NCI-H146 (cell line): ENCODE data around the gene GGACT.
"Not testable (repeated sequence)": the region's sequence is repeated elsewhere in the genome, so short reads cannot be mapped to it uniquely, and the experiment has no call there.

Experiments
- DNase-seq: peaks from one replicate; lab custom pipeline; 2025; lab: John Stamatoyannopoulos, UW

GGACT gene

DNA sequence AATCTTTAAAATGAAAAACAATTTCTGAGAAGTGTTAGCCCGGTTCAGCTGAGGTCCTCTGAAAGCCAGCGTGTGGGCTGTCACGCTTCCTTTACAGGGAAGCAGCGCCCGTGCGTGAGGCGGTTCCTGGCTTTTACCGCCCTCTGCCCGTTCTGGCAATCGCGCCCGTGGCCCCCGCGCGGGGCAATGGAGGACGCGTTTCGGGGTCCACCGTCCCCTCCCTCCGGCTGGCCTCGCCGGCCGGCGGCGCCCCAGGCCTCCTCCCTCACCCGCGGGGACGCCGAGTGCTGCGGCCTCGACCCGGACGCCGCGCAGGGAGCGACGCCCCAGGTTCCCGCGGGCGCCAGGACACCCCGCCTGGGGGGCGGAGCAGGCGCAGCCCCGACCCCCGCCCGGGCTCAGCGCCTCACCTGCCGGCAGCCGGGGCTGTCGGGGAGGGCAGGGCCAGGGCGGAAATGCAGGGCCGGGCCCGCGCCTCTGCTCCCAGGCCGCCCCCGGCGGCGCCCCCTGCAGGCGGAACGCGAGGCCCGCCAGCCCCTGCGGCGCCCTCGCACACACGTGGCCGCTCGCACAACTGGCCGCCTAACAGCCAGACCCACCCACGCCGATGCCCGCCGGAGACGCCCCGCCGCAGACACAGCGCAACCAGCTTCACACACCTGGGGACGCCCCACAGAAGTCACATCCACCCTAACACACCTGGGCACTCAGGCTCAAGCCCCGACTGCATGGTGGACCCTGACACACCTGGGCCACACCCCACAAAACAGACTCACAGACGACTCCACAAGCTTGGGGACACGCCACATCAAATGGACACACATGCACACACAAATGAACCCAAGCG, at the start of gene GGACT:
Gene GGACT (minus strand): TSS at position 459 of the 847 bp plus-strand sequence. CDS start 56,198 bp downstream, outside the sequence.
- DNase-seq, result peak; percentile 95

- DNase-seq, result no peak
These were observed 49.2 kb upstream of the GGACT start for GRCh38 chr13:100637796-100638195.

DNA sequence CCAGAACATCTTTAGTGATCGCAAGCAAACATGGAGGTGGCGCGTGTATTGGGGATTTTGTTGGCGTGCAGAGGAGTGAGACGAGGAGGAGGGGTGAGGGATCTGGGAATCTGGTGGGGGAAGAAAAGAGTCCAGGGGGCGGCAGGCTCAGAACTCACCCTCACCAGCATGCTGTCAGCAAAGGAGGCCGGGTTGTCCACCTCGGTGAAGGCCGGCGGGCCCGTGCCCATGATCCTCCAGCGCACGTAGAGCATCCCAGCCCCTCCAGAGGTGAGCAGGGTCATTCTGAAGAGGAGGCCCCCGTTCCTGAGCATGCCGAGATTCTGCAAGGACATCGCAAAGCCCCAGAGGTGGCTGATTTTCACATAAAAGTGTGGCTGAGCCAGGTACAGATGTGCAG, 48.8 kb upstream of the GGACT start:
- no peak for DNase-seq

- DNase-seq, result peak; percentile 71
These were observed 47.9 kb upstream of the GGACT start for GRCh38 chr13:100636441-100636840.

DNA sequence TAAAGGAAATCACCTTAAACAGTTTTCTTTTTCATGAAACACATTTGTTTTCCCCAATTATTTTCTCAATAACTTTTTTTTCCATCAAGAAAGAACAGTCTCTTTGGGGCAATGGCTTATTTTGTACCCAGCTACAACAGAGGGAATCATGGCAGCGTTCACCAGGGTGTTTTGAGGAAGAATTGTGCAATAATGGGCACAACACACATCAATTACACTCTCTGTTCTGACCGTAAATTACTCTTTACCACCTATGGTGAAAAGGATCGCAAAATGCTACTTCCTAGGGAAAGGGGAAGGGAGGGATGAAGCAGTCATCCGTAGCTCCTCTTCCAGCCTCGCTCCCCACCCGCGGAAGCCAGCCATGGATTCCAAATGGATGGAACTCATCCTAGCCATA, 47.4 kb upstream of the GGACT start:
- no peak for DNase-seq

DNA sequence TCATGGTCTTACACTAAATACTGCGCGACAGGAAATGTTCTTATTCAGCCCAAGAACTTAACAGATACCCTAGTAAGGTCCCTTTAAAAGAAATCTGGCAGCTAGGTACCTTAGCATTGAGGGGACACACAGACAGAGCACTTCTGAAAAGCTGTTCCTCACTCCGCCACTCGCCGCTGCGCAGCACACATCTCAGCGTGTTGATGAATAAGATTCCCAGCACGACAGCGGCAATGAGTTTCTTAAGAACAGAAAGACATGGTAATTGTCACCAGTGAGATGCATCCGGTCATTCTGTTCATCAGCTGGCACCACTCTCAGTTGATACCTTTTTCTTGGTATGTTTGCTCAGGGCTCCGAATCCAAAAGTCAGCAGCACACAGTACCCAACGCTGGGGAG, 46.1 kb upstream of the GGACT start:
- no peak for DNase-seq

DNA sequence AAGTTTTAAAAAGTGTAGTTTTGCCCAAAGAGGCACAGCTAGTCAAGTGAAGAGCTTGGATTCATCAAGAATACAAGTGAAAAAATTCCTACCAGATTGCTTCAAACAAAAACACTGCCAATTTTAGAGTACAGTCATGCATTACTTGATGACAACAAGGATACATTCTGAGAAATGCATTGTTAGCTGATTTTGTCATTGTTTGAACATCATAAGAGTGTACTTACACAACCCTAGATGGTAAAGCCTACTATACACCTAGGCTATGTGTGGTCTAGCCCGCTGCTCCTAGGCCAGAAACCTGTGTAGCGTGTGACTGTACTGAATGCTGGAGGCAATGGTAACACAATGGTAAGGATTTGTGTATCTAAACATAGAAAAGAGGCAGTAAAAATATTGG, 44.9 kb upstream of the GGACT start:
- DNase-seq, result no peak

GRCh38 chr13:100630555-100630954, 42.0 kb upstream of the GGACT start:
- DNase-seq, result peak; percentile 93

GRCh38 chr13:100627120-100627519, 38.5 kb upstream of the GGACT start:
- DNase-seq, result no peak

DNA sequence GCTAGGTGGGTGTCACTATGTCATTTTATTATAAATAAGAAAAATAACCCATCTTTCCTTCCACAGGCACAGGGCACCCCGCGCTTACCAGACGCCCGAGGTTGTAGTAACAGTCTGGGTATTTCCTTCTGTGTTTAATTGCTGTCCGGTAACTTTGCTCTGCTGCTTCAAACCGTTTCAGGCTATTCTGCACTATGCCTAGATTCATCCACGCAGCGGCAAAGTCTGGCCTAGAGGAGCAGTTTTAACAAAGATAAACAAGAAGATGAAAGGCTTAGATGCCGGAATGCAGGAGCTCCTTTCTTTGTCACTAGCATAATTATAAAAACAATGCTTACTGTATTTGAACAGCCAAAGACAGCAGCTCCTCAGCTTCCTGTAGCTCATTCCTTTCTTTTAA, 36.9 kb upstream of the GGACT start:
- DNase-seq, result no peak

- DNase-seq, result no peak
These were observed 32.2 kb upstream of the GGACT start for GRCh38 chr13:100620792-100621191.

- DNase-seq, result no peak
These were observed 31.4 kb upstream of the GGACT start for GRCh38 chr13:100619940-100620339.

- DNase-seq, result not testable (repeated sequence)
These were observed 30.3 kb upstream of the GGACT start for GRCh38 chr13:100618897-100619296.

GRCh38 chr13:100613031-100613430, 24.4 kb upstream of the GGACT start:
- DNase-seq, result no peak

- DNase-seq, result no peak
These were observed 23.3 kb upstream of the GGACT start for GRCh38 chr13:100611678-100612492.

GRCh38 chr13:100610391-100611347, 22.1 kb upstream of the GGACT start:
- no peak for DNase-seq

DNA sequence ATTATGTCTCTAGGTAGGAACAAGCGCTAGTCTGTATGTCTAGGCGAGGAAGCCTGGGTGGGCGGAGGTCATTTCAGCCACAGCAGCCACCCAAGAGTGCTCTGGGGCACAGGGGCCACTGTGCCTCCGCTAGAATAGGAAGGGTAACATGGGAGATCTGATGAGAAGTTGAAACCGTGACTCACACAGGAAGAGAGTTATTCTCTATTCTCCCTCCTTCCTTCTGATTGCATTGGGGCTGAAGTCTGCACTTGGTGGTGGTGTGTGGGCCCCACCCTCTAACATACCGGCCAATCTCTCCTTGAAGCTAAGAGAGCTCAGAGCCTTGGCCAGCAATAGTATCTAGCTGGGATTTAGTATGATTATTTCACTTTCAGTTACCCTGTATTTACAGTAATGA, 20.3 kb upstream of the GGACT start:
- DNase-seq, result no peak

DNA sequence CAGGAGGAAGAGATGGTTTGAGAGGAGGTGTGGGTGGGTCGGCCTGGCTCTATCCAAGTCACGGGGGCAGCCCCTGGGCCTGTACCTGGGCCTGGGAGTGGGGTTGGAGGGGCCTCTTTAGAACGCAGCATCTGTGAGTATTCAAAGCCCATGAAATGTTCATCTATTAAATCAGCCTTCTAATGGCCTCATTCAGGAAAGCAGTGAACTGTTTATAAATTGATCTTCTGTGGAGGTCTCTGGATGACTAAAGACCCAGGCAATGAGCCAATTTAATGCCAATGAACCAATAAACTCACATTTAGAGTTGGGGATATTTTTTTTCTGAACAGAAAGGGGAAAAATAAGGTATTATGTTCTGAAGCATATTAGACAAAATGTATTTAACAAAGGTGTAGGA, 19.9 kb upstream of the GGACT start:
- no peak for DNase-seq

DNA sequence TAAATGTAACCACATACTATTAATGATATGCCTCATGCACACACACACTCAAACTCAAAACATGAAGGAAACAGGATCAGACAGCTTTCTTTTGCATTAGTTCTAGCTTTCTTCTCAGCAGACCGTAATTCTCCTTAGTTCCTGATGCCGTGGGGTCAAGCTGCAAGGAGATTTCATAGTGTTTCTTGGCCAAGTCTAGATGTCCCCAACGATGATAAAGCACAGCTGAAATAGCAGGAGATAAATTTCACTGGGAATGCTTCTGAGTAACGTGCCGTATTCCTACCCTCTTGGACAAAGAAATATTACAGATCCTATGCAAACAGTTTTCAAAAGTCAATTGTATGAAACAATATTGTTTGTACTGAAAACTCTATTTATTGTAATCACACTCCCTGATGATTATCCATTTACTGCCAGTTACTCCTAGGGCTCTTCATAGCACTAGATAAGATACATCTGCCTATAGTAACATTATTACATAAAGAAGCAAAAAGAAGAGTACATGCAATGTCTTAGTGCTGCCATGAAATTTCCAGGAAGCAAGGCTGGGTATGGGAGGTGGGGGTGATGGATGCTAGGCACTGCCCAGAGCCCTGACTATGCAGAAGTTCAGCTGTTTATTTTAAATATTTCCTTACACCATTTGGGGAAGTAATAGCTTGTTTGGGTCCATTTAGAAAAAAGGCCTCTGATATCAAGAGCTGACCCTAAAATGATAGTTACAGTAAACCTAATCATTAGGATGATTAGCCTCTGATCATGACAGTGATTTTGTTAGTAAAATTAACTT, 16.5 kb upstream of the GGACT start:
- DNase-seq, result no peak

DNA sequence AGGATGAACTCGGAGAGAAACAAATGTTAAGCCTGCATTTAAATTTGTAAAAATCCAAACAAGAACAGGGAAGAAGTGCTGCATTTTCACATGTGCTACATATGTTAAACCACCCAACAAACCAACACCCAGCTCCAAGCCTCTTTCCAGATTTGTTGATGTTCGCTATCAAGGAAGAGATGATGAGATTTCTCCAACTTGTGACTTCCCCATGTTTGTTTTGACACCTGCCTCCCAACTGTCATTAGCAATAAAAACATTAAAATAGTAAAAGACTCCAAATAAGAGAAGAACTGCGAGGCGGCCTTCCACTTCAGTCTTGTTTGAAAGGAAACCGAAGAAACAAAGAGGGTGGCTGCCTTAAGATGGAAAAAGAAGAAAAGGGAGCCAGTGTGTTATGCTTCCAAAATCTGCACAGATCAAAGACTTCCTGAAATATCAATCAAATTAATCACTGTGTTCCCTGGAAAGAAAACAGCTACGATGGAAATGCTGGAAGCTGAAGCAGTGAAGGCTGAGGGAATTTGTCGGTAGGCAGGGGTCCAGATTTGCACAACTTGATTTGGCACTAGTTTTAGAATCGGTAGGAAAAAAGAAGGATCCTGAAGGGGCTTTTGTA, 14.0 kb upstream of the GGACT start:
- DNase-seq, result no peak

DNA sequence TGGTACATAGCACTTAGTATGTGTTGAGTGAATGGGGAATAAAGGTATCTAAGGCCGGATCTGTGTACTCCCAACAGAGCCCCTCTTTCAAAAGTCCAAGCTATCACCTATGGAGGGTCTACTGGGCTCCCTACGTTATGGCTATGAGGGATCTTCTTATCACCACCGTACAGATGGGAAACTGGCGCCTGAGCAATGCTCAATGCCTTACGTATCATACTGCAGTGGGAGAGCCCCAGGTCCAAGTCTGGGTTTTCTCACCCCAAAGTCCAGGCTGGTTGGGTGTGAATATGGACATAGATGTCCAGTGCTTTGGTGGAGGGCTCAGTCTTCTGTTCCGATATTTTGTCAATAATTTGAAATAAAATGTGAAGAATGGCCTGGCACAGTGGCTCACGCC, 13.1 kb upstream of the GGACT start:
- no peak for DNase-seq
